ENCODE measurements around the gene SLAMF7.
A peak's percentile ranks its signal among the peaks of the same experiment; 100 is the strongest.
"Not testable (repeated sequence)": the region's sequence is repeated elsewhere in the genome, so short reads cannot be mapped to it uniquely, and the experiment has no call there.

Gene SLAMF7

DNA sequence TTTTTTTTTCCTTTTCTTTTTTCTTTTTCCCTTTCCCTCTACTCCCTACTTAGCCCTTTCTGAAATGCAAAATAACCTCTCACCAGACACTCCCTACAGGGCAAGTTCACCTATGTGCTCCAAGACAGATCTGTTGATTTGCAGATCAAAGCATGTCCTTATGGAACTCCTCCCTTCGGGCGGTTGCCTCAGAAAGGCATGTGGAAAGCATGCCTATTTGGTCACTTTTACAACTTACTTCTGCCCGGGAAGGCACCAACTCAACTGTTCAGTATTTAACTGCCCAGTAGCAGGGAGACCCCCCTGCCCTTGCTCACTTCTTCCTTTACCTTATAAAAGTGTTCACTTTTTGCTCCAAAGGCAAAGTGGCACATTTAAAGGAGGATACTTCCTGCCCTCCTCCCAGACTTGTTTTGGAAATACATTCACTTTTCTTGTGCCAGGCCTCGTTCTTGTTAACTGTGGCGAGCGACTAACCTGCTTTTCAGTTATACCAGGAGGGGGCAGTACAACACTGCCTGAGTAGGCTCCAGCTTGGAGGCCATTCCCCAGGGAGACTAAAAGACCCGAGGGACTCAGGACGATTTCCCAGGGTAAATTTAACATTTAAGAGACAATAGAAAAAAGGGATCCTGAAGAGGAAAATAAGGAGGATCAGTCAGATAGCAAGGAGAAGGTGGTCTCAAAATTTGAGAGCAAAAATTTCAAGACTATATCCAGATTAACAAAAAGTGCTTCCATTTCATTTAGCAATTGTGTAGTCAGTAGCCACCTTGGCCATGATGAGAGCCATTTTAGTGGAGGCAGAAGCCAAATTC lies 12.3 kb upstream of the SLAMF7 start:
- in situ Hi-C loops (cut with HindIII; ENCODE audit: low sequenced_read_pairs), result no loop called here
- TF ChIP-seq CTCF (IDR thresholded peaks at IDR 0.05; ENCODE audit: low read depth, low read length), result peak; percentile 74
- DNase-seq (ENCODE audit: low read depth, low spot score), result peak; percentile 65
- no peak overlapping the region for H3K4me3 ChIP-seq (ENCODE audit: low read depth, low read length)

GRCh38 chr1:160727316-160727640 lies 11.8 kb upstream of the SLAMF7 start:
- no peak overlapping the region for H3K4me3 ChIP-seq (ENCODE audit: low read depth, low read length)
- no peak for DNase-seq (ENCODE audit: low read depth, low spot score)
- no peak for TF ChIP-seq CTCF (IDR thresholded peaks at IDR 0.05; ENCODE audit: low read depth, low read length)
- in situ Hi-C loops (cut with HindIII; ENCODE audit: low sequenced_read_pairs), result no loop called here

DNA sequence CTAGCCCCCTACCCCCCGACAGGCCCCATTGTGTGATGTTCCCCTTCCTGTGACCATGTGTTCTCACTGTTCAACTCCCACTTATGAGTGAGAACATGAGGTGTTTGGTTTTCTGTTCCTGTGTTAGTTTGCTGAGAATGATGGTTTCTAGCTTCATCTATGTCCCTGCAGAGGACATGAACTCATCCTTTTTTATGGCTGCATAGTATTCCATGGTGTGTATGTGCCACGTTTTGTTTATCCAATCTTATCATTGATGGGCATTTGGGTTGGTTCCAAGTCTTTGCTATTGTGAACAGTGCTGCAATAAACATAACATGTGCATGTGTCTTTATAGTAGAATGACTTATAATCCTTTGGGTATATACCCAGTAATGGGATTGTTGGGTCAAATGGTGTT lies 7.5 kb upstream of the SLAMF7 start:
- H3K4me3 ChIP-seq (ENCODE audit: low read depth, low read length); DNase-seq (ENCODE audit: low read depth, low spot score); in situ Hi-C loops (cut with HindIII; ENCODE audit: low sequenced_read_pairs): not testable (repeated sequence)

DNA sequence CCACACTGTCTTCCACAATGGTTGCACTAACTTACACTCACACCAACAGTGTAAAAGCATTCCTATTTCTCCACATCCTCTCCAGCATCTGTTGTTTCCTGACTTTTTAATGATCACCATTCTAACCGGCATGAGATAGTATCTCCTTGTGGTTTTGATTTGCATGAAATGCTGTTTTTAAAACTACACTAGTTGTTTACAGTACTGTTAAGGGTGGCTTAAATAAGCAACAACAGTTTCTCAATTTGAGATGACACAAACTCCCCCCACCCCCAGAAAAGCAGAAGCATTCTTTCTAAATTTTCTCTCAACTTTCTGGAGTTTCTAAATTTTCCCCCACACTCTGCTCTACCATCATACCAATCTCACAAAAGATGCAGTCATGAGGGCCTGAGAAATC lies 7.1 kb upstream of the SLAMF7 start:
- TF ChIP-seq CTCF (IDR thresholded peaks at IDR 0.05; ENCODE audit: low read depth, low read length), result no peak
- no peak for DNase-seq (ENCODE audit: low read depth, low spot score)
- in situ Hi-C loops (cut with HindIII; ENCODE audit: low sequenced_read_pairs), result no loop called here
- no peak overlapping the region for H3K4me3 ChIP-seq (ENCODE audit: low read depth, low read length)

- TF ChIP-seq CTCF (IDR thresholded peaks at IDR 0.05; ENCODE audit: low read depth, low read length), result no peak
- no peak for DNase-seq (ENCODE audit: low read depth, low spot score)
- no peak overlapping the region for H3K4me3 ChIP-seq (ENCODE audit: low read depth, low read length)
- in situ Hi-C loops (cut with HindIII; ENCODE audit: low sequenced_read_pairs), result no loop called here
These were observed 5.1 kb upstream of the SLAMF7 start for GRCh38 chr1:160733898-160734297.

DNA sequence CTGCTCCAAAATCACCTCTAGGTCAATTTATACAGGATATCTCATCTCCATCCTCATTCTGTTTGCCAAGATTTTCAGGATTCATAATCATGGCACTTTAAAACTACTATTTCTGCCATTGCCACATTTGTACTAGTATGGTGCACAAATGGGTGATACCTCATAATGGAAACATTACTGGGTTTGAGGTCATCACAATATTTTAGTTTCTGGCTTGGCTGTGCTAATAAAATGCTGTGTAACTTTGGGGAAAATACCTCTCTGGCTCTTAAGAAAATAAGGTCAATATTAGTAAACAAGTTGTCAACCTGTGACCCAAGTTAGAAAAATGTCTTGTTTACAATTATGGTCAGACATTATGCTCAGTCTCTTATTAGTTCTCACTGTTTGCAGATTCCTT lies 4.7 kb upstream of the SLAMF7 start:
- no peak for DNase-seq (ENCODE audit: low read depth, low spot score)
- TF ChIP-seq CTCF (IDR thresholded peaks at IDR 0.05; ENCODE audit: low read depth, low read length), result no peak
- in situ Hi-C loops (cut with HindIII; ENCODE audit: low sequenced_read_pairs), result no loop called here
- H3K4me3 ChIP-seq (ENCODE audit: low read depth, low read length), result no peak overlapping the region

DNA sequence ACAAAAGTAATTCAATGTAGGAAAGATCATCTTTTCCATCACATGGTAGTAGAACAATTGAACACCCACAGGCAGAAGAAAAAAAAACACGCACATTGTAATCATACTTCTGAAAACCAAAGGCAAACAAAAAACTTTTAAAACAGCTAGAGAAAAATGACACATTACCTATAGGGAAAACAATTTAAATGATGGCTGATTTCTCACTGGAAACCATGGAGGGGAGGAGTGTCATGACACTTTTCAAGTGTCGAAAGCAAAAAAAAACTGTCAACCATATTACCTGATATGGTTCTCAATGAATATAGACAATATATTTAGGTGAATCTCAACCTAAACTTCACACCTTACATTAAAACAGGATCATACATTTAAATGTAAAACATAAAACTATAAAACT lies 776 bp upstream of the SLAMF7 start:
- no peak overlapping the region for H3K4me3 ChIP-seq (ENCODE audit: low read depth, low read length)
- TF ChIP-seq CTCF (IDR thresholded peaks at IDR 0.05; ENCODE audit: low read depth, low read length), result no peak
- no peak for DNase-seq (ENCODE audit: low read depth, low spot score)
- in situ Hi-C loops (cut with HindIII; ENCODE audit: low sequenced_read_pairs), result no loop called here
